22Rv1 (cell line): ENCODE data around the gene FBRS.
"Not testable (repeated sequence)": the region's sequence is repeated elsewhere in the genome, so short reads cannot be mapped to it uniquely, and the experiment has no call there.

Experiments used
- H3K27ac ChIP-seq: fragments of 450-650 bp; 2 replicates; pipeline ENCODE4 v1.5.1; 2017
- CTCF ChIP-seq: fragments of 450-650 bp; IDR thresholded peaks from 2 replicates; pipeline ENCODE4 v1.5.1; 2017; ENCODE audit warnings: mild to moderate bottlenecking
- ZFX ChIP-seq: fragments of 450-650 bp; IDR thresholded peaks from 2 replicates; pipeline ENCODE4 v1.6.1; 2017; ENCODE audit warnings: antibody characterized with exemption, borderline replicate concordance

FBRS gene

GRCh38 chr16:30620169-30620568 is 38.1 kb upstream of the FBRS start:
- TF ChIP-seq CTCF (no peak), ZFX (no peak)
- no peak overlapping the region for H3K27ac ChIP-seq

GRCh38 chr16:30621765-30622164 is 36.5 kb upstream of the FBRS start:
- no peak overlapping the region for H3K27ac ChIP-seq
- TF ChIP-seq ZFX, result no peak
- TF ChIP-seq CTCF, result no peak

- TF ChIP-seq ZFX (no peak), CTCF (no peak)
Measured at GRCh38 chr16:30622455-30623032, 35.7 kb upstream of the FBRS start.

GRCh38 chr16:30623536-30624283 is 34.5 kb upstream of the FBRS start:
- H3K27ac ChIP-seq, result no peak overlapping the region
- TF ChIP-seq ZFX (no peak), CTCF (no peak)

More at GRCh38 chr16:30622455-30623032, 35.7 kb upstream of the FBRS start:
- no peak overlapping the region for H3K27ac ChIP-seq

GRCh38 chr16:30626236-30626635 is 32.0 kb upstream of the FBRS start:
- no peak overlapping the region for H3K27ac ChIP-seq
- no peak for TF ChIP-seq CTCF
- TF ChIP-seq ZFX, result no peak

GRCh38 chr16:30628628-30629540 is 29.3 kb upstream of the FBRS start:
- H3K27ac ChIP-seq, result no peak overlapping the region
- TF ChIP-seq CTCF, result peak; percentile 92
- TF ChIP-seq ZFX, result no peak

GRCh38 chr16:30632454-30632853 is 25.8 kb upstream of the FBRS start:
- not testable (repeated sequence) for H3K27ac ChIP-seq
